HepG2 (cell line): ENCODE results near the gene NKD2. TPM values are rescaled to one million over a fixed set of nuclear protein-coding genes. Genes with fewer than 3 reads are reported as not detected.
A peak's percentile ranks its signal among the peaks of the same experiment; 100 is the strongest.

Experiments
- ATAC-seq: fragments of 200-7000 bp; cut with Tn5 transposase; 3 replicates; pipeline ENCODE4 v1.9.1; 2020; ENCODE audit warnings: mild to moderate bottlenecking, moderate library complexity
- BruUV-seq: library from RNA; stranded (reverse); fragments of 400-500 nt; replicated peaks from 2 replicates; lab custom pipeline; 2021; lab: Mats Ljungman, UMichigan
- CTCF ChIA-PET: fragments of 300-600 bp; formaldehyde crosslinking; extraction: SDS; loops from one replicate; lab custom pipeline; 2021; ENCODE audit warnings: low total read pairs, inconsistent platforms, low intra/inter-chr PET ratio; lab: Yijun Ruan, JAX
- POLR2A ChIA-PET: fragments of 350-600 bp; sonication (Branson Sonifier 250); formaldehyde crosslinking; loops from one replicate; lab custom pipeline; 2020; ENCODE audit warnings: antibody characterized with exemption, inconsistent platforms; lab: Yijun Ruan, JAX
- DNase-seq: peaks from one replicate; pipeline ENCODE4 v3.0.0-alpha.2; 2015; ENCODE audit warnings: low spot score
- FAIRE-seq: peaks from 3 replicates; lab custom pipeline; 2011; peaks lifted over from hg19 to GRCh38; lab: Jason Lieb, UNC
- H2AFZ ChIP-seq: one replicate; pipeline ENCODE4 v1.6.1; 2011; ENCODE audit warnings: low read length, inconsistent platforms
- H3K27ac ChIP-seq: fragments of 300-600 bp; 3 replicates; pipeline ENCODE4 v1.8.0; 2011; ENCODE audit warnings: mixed run types, mild to moderate bottlenecking, mixed read lengths, low read length, inconsistent platforms; ENCODE audit not compliant: insufficient read depth; ENCODE audit errors: extremely low read length
- H3K27me3 ChIP-seq, 2 experiments: fragments of 200-600 bp in 1 of 2; 2 replicates in 1 of 2; 3 replicates in 1 of 2; pipeline versions ENCODE4 v1.6.0 to v1.8.0; 2011; ENCODE audit warnings: low read length in 2 of 2, mild to moderate bottlenecking in 2 of 2, moderate library complexity in 2 of 2, inconsistent platforms in 1 of 2; ENCODE audit not compliant: insufficient read depth in 2 of 2, control insufficient read depth in 1 of 2
- H3K36me3 ChIP-seq, 2 experiments: fragments of 200-600 bp in 1 of 2; replicated peaks in 1 of 2; 2 replicates in 1 of 2; 3 replicates in 1 of 2; pipeline versions ENCODE4 v1.5.1 to v1.8.0; 2011; ENCODE audit warnings: low read length in 2 of 2, inconsistent platforms in 1 of 2; ENCODE audit not compliant: insufficient read depth in 2 of 2, control insufficient read depth in 1 of 2
- H3K4me1 ChIP-seq: 2 replicates; pipeline ENCODE4 v1.5.1; 2012; ENCODE audit warnings: low read length, inconsistent platforms; ENCODE audit not compliant: insufficient read depth
- H3K4me2 ChIP-seq: 2 replicates; pipeline ENCODE4 v1.6.0; 2011; ENCODE audit warnings: low read depth, low read length, inconsistent platforms
- H3K4me3 ChIP-seq, 3 experiments: fragments of 200-600 bp in 1 of 3; sonication (generic), shearing (Covaris generic) in 1 of 3; replicated peaks in 1 of 3; 2 replicates each; pipeline ENCODE4 v1.5.1; 2011 to 2016; ENCODE audit warnings: low read length in 3 of 3, inconsistent platforms in 2 of 3, low read depth in 2 of 3, mild to moderate bottlenecking in 2 of 3, control low read depth in 1 of 3, mixed read lengths in 1 of 3; ENCODE audit not compliant: insufficient read depth in 1 of 3
- H3K79me2 ChIP-seq: one replicate; pipeline ENCODE4 v1.6.1; 2011; ENCODE audit warnings: low read length, inconsistent platforms; ENCODE audit not compliant: insufficient read depth
- H3K9ac ChIP-seq: 2 replicates; pipeline ENCODE4 v1.6.0; 2011; ENCODE audit warnings: mild to moderate bottlenecking, low read depth, low read length, inconsistent platforms; ENCODE audit not compliant: insufficient read depth
- H3K9me3 ChIP-seq: 2 replicates; pipeline ENCODE4 v1.5.1; 2012; ENCODE audit warnings: mild to moderate bottlenecking, low read length
- H4K20me1 ChIP-seq: 2 replicates; pipeline ENCODE4 v1.6.0; 2011; ENCODE audit warnings: inconsistent platforms, mild to moderate bottlenecking, low read length, moderate library complexity; ENCODE audit not compliant: insufficient read depth
- GABPA ChIP-seq, 2 experiments: IDR thresholded peaks; 2 replicates each; pipeline ENCODE4 v1.6.1; 2011 to 2016; ENCODE audit warnings: low read depth in 2 of 2, low read length in 1 of 2, missing biosample characterization in 1 of 2, missing genetic modification characterization in 1 of 2
- KDM2A ChIP-seq: sonication (generic); formaldehyde crosslinking; IDR thresholded peaks from 2 replicates; pipeline ENCODE4 v1.4.0; 2020; ENCODE audit warnings: low read depth, missing genetic modification reagents, borderline replicate concordance
- PREB ChIP-seq: sonication (generic); formaldehyde crosslinking; IDR thresholded peaks from 2 replicates; pipeline ENCODE4 v1.4.0; 2020; ENCODE audit warnings: missing genetic modification reagents
- RARG ChIP-seq: sonication (generic); formaldehyde crosslinking; IDR thresholded peaks from 2 replicates; pipeline ENCODE4 v1.4.0; 2020; ENCODE audit warnings: low read depth, mild to moderate bottlenecking, missing genetic modification reagents
- TEAD3 ChIP-seq: optimal IDR thresholded peaks from 2 replicates; pipeline ENCODE3; 2016; ENCODE audit warnings: borderline replicate concordance
- TFDP2 ChIP-seq: sonication (generic); formaldehyde crosslinking; IDR thresholded peaks from 2 replicates; pipeline ENCODE4 v1.4.0; 2020; ENCODE audit warnings: missing genetic modification reagents
- ZBTB38 ChIP-seq: sonication (generic); formaldehyde crosslinking; IDR thresholded peaks from 2 replicates; pipeline ENCODE4 v1.5.1; 2020; ENCODE audit warnings: mild to moderate bottlenecking, missing genetic modification reagents
- ZNF362 ChIP-seq: sonication (generic); formaldehyde crosslinking; IDR thresholded peaks from 2 replicates; pipeline ENCODE4 v1.4.0; 2020; ENCODE audit warnings: missing genetic modification reagents, mild to moderate bottlenecking, borderline replicate concordance
- ZNF446 ChIP-seq: sonication (generic); formaldehyde crosslinking; IDR thresholded peaks from 2 replicates; pipeline ENCODE4 v1.5.0; 2020; ENCODE audit warnings: mild to moderate bottlenecking, missing genetic modification reagents
- WGBS: methylation state at CpG from one replicate; pipeline ENCODE4 v1.1.6; 2017; ENCODE audit warnings: low lambda C conversion rate; 5-methylcytosine and 5-hydroxymethylcytosine counted together
- in situ Hi-C: cut with HindIII; loops from 2 replicates; pipeline ENCODE4 v1.10.0; 2017; ENCODE audit warnings: low pct_unique_long_range_greater_than_20kb; ENCODE audit not compliant: extremely low pct_ligation_motif_present
- intact Hi-C: fragments of 100-400 bp; cut with micrococcal nuclease; formaldehyde crosslinking; loops from one replicate; pipeline ENCODE4 v1.10.0; 2022; ENCODE audit not compliant: unreplicated experiment
- polyA plus RNA-seq, 8 experiments: library from polyadenylated mRNA; depleted of rRNA in 3 of 8; stranded (reverse) in 7 of 8; unstranded in 1 of 8; fragments of >200 nt; fragmentation: Illumina TruSeq in 4 of 8; extraction: Trizol in 4 of 8; gene quantifications; 2 replicates each; pipeline versions ENCODE4 v1.2.1 to v1.2.3, GENCODE V29; 2011 to 2016; ENCODE audit warnings: low read depth in 4 of 8, missing spikeins in 1 of 8, mixed read lengths in 1 of 8; ENCODE audit not compliant: insufficient read depth in 1 of 8
- total RNA-seq, 5 experiments: library from RNA; depleted of rRNA; stranded (reverse); fragments of >200 nt; fragmentation: Illumina TruSeq; extraction: Trizol; gene quantifications; 2 replicates each; pipeline ENCODE4 v1.2.3, GENCODE V29; 2016; ENCODE audit warnings: low read depth in 1 of 5

The NKD2 gene
- total and polyA plus RNA-seq, 2 of the 13 experiments (the other 11 are each of a cell fraction or from before 2014, with no cell fraction given), result 0.53 to 0.82 TPM

- ChIA-PET CTCF (interaction anchor here (1.4 kb wide), 1 partner anchor 11 kb away, joined by 3 read pairs; no protein-coding TSS in a partner anchor), POLR2A (no interaction called here)
- Histone ChIP-seq H3K4me3 (no peak overlapping the region), H3K9ac (no peak overlapping the region), H3K9me3 (no peaks in the 10 kb centered on the region), H3K36me3 (no peaks in the 10 kb centered on the region), H3K4me2 (no peak overlapping the region), H3K27ac (no peak overlapping the region), H3K4me1 (peaks cover 34% of the 10 kb centered on the region), H2AFZ (no peak overlapping the region), H3K27me3 (peaks cover 3 to 31% of the 10 kb centered on the region in 2 experiments), H3K79me2 (no peaks in the 10 kb centered on the region), H4K20me1 (no peaks in the 10 kb centered on the region)
- intact Hi-C loops (no loop called here), in situ Hi-C loops (no loop called here)
- ATAC-seq (no peak), FAIRE-seq (no peak), DNase-seq (peak; percentile 35)
- 0% methylated on average over 3 of the region's 4 CpGs for WGBS
- peak; percentile 26 for TF ChIP-seq TEAD3 (CRISPR knock-in tag)
- no peak for TF ChIP-seq PREB (CRISPR knock-in tag)
- TF ChIP-seq RARG (CRISPR knock-in tag), result no peak
- no peak for TF ChIP-seq KDM2A (CRISPR knock-in tag)
- TF ChIP-seq GABPA (IDR thresholded peaks at IDR 0.05; ENCODE audit: low read depth, low read length), result no peak
- peak; percentile 32; the same call in 1 of the 2 replicates for TF ChIP-seq GABPA (CRISPR knock-in tag; IDR thresholded peaks at IDR 0.05; ENCODE audit: low read depth)
- TF ChIP-seq ZBTB38 (CRISPR knock-in tag), result no peak
- no peak for TF ChIP-seq ZNF446
- no TSS peak for BruUV-seq
Observed at GRCh38 chr5:997001-997474, 11.6 kb upstream of the NKD2 start.

GRCh38 chr5:997711-998110, 10.9 kb upstream of the NKD2 start:
- no peak for FAIRE-seq

More at GRCh38 chr5:997711-998110, 10.9 kb upstream of the NKD2 start:
- Histone ChIP-seq H3K36me3 (no peaks in the 10 kb centered on the region), H3K4me2 (no peak overlapping the region), H3K4me1 (peaks cover 34% of the 10 kb centered on the region), H3K9ac (no peak overlapping the region), H3K27ac (no peak overlapping the region), H4K20me1 (no peaks in the 10 kb centered on the region), H3K4me3 (no peak overlapping the region), H3K27me3 (peaks cover 3 to 33% of the 10 kb centered on the region in 2 experiments), H2AFZ (no peak overlapping the region), H3K9me3 (no peaks in the 10 kb centered on the region), H3K79me2 (no peaks in the 10 kb centered on the region)
- DNase-seq, result no peak
- ATAC-seq, result no peak
- ChIA-PET CTCF (interaction anchor here (1.4 kb wide), 1 partner anchor 10 kb away, joined by 3 read pairs; no protein-coding TSS in a partner anchor), POLR2A (no interaction called here)
- WGBS, result 51% methylated on average over 5 of the region's 6 CpGs
- intact Hi-C loops (no loop called here), in situ Hi-C loops (no loop called here)
- no peak for TF ChIP-seq TFDP2 (CRISPR knock-in tag)
- no peak for TF ChIP-seq ZNF362 (CRISPR knock-in tag)
- no TSS peak for BruUV-seq
